Measurements from ENCODE around the gene FBXL12. TPM values are rescaled to one million over a fixed set of nuclear protein-coding genes. Genes with fewer than 3 reads are reported as not detected.

FBXL12 gene
- total RNA-seq, 1 experiment from 2014 or later: 21.9 TPM

DNA sequence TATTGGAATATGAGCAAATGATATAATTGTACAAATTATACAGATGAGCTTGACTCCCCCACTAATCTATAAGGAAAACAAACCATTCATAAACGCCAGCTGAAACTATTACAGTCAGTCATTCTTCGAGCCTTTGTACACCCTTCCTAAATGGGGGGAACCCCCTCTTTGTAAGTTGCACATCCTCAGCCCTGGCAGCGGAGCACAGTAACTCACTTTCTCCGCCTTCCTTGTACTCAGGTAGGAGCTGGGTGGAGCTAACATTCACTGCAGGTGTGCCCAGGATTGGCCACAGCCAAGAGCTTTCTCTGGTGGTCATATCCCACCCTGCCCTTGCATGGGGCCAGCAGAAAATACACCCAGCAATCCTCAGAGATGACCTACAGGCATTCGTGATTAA lies 44.9 kb upstream of the FBXL12 start:
- POLR2A ChIA-PET: no interaction called here
- intact Hi-C loops (cut with micrococcal nuclease): no loop called here

More for the DNA sequence above, 44.9 kb upstream of the FBXL12 start:
- H3K79me2 ChIP-seq (ENCODE audit: insufficient read depth, low read length): no peaks in the 10 kb centered on the region
- ATAC-seq: no peak
- H3K4me2 ChIP-seq (ENCODE audit: low read length): no peak overlapping the region
- H4K20me1 ChIP-seq (ENCODE audit: insufficient read depth): no peaks in the 10 kb centered on the region
- no TSS peak for BruUV-seq (replicated peaks)
- H3K36me3 ChIP-seq (ENCODE audit: control insufficient read depth in 1 of 2, insufficient read depth in 2 of 2, low read length in 2 of 2): no peaks in the 10 kb centered on the region
- peaks cover 0 to 5% of the 10 kb centered on the region in 2 experiments; a peak in 2 of 4 replicates for H3K4me1 ChIP-seq (ENCODE audit: control insufficient read depth in 1 of 2, insufficient read depth in 2 of 2, low read length in 2 of 2)
- CTCF ChIA-PET: no interaction called here
- no peaks in the 10 kb centered on the region for H3K9me3 ChIP-seq (ENCODE audit: control insufficient read depth in 1 of 2, insufficient read depth in 1 of 2, low read depth in 1 of 2, low read length in 2 of 2)
- no peak overlapping the region for H3K27ac ChIP-seq (ENCODE audit: low read depth, low read length)
- H2AFZ ChIP-seq (ENCODE audit: low read depth, low read length, poor library complexity, severe bottlenecking): no peak overlapping the region
- H3K27me3 ChIP-seq (ENCODE audit: insufficient read depth, low read length): no peaks in the 10 kb centered on the region
- no peak for DNase-seq (ENCODE audit: low read depth, low spot score)
- no peak overlapping the region for H3K4me3 ChIP-seq (replicated peaks in 1 of 2; ENCODE audit: low read depth in 1 of 2, low read length in 2 of 2)
- RAD21 ChIA-PET (ENCODE audit: low non-redundant PET in 1 of 2, low total read pairs in 2 of 2, uncharacterized antibody in 2 of 2, unreplicated experiment in 2 of 2): no interaction called here
- H3K9me2 ChIP-seq (ENCODE audit: insufficient read depth): no peaks in the 10 kb centered on the region
- no peak overlapping the region for H3K9ac ChIP-seq (ENCODE audit: low read length)
- TF ChIP-seq ELF1 (IDR thresholded peaks at IDR 0.05; ENCODE audit: borderline replicate concordance, low read depth) (no peak), YY1 (IDR thresholded peaks at IDR 0.05; ENCODE audit: extremely low read depth, insufficient replicate concordance, low read depth, low read length) (no peak), ZFX (IDR thresholded peaks at IDR 0.05) (no peak), SIN3A (IDR thresholded peaks at IDR 0.05; ENCODE audit: low read depth) (no peak), TCF7L2 (IDR thresholded peaks at IDR 0.05; ENCODE audit: borderline replicate concordance, extremely low read depth, insufficient read depth, insufficient read length) (no peak), SP1 (IDR thresholded peaks at IDR 0.05; ENCODE audit: low read depth) (no peak), JUND (IDR thresholded peaks at IDR 0.05) (no peak), POLR2AphosphoS5 (IDR thresholded peaks at IDR 0.05; ENCODE audit: low read depth, low read length) (no peak), EZH2 (IDR thresholded peaks at IDR 0.05) (no peak), EZH2phosphoT487 (IDR thresholded peaks at IDR 0.05; ENCODE audit: borderline replicate concordance) (no peak), EGR1 (IDR thresholded peaks at IDR 0.05; ENCODE audit: low read depth) (no peak)
- TF ChIP-seq, protein P1, sequence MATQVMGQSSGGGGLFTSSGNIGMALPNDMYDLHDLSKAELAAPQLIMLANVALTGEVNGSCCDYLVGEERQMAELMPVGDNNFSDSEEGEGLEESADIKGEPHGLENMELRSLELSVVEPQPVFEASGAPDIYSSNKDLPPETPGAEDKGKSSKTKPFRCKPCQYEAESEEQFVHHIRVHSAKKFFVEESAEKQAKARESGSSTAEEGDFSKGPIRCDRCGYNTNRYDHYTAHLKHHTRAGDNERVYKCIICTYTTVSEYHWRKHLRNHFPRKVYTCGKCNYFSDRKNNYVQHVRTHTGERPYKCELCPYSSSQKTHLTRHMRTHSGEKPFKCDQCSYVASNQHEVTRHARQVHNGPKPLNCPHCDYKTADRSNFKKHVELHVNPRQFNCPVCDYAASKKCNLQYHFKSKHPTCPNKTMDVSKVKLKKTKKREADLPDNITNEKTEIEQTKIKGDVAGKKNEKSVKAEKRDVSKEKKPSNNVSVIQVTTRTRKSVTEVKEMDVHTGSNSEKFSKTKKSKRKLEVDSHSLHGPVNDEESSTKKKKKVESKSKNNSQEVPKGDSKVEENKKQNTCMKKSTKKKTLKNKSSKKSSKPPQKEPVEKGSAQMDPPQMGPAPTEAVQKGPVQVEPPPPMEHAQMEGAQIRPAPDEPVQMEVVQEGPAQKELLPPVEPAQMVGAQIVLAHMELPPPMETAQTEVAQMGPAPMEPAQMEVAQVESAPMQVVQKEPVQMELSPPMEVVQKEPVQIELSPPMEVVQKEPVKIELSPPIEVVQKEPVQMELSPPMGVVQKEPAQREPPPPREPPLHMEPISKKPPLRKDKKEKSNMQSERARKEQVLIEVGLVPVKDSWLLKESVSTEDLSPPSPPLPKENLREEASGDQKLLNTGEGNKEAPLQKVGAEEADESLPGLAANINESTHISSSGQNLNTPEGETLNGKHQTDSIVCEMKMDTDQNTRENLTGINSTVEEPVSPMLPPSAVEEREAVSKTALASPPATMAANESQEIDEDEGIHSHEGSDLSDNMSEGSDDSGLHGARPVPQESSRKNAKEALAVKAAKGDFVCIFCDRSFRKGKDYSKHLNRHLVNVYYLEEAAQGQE (IDR thresholded peaks at IDR 0.05; ENCODE audit: low read depth): no peak
- TF ChIP-seq, protein P2, sequence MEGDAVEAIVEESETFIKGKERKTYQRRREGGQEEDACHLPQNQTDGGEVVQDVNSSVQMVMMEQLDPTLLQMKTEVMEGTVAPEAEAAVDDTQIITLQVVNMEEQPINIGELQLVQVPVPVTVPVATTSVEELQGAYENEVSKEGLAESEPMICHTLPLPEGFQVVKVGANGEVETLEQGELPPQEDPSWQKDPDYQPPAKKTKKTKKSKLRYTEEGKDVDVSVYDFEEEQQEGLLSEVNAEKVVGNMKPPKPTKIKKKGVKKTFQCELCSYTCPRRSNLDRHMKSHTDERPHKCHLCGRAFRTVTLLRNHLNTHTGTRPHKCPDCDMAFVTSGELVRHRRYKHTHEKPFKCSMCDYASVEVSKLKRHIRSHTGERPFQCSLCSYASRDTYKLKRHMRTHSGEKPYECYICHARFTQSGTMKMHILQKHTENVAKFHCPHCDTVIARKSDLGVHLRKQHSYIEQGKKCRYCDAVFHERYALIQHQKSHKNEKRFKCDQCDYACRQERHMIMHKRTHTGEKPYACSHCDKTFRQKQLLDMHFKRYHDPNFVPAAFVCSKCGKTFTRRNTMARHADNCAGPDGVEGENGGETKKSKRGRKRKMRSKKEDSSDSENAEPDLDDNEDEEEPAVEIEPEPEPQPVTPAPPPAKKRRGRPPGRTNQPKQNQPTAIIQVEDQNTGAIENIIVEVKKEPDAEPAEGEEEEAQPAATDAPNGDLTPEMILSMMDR (IDR thresholded peaks at IDR 0.05 in 2 of 3, conservative IDR thresholded peaks at IDR 0.05 in 1 of 3; ENCODE audit: borderline replicate concordance in 1 of 3, insufficient read depth in 1 of 3, low read depth in 2 of 3, low read length in 2 of 3): no peak

Measured in HCT116 (cell line).